Trophoblast cell (in vitro differentiated cells and primary cell): Measurements from ENCODE around the gene RRBP1.

Experiments used
- DNase-seq, 2 donors: peaks; one replicate each; pipeline ENCODE4 v3.0.0-alpha.2; 2016
- H2AFZ ChIP-seq: 2 replicates; pipeline ENCODE4 v1.6.1; 2013; ENCODE audit warnings: low read length, moderate library complexity, mild to moderate bottlenecking; ENCODE audit not compliant: insufficient read depth, poor library complexity
- H2AK5ac ChIP-seq: 2 replicates; pipeline ENCODE4 v1.6.1; 2013; ENCODE audit warnings: mild to moderate bottlenecking, low read length
- H2BK120ac ChIP-seq: 2 replicates; pipeline ENCODE4 v1.6.1; 2013; ENCODE audit warnings: low read length, mild to moderate bottlenecking, moderate library complexity; ENCODE audit not compliant: insufficient read depth, poor library complexity
- H2BK12ac ChIP-seq: 2 replicates; pipeline ENCODE4 v1.6.1; 2013; ENCODE audit warnings: mild to moderate bottlenecking, low read length, moderate library complexity
- H2BK5ac ChIP-seq: 2 replicates; pipeline ENCODE4 v1.6.1; 2013; ENCODE audit warnings: low read length, low read depth, moderate library complexity, mild to moderate bottlenecking; ENCODE audit not compliant: poor library complexity
- H3K14ac ChIP-seq: 2 replicates; pipeline ENCODE4 v1.6.1; 2013; ENCODE audit warnings: mild to moderate bottlenecking, low read length
- H3K18ac ChIP-seq: 2 replicates; pipeline ENCODE4 v1.6.1; 2013; ENCODE audit warnings: mild to moderate bottlenecking, low read length
- H3K23ac ChIP-seq: 2 replicates; pipeline ENCODE4 v1.6.1; 2013; ENCODE audit warnings: low read length
- H3K27ac ChIP-seq: 2 replicates; pipeline ENCODE4 v1.5.1; 2013; ENCODE audit warnings: low read depth, mild to moderate bottlenecking, inconsistent platforms, low read length, moderate library complexity
- H3K27me3 ChIP-seq: 2 replicates; pipeline ENCODE4 v1.6.1; 2013; ENCODE audit warnings: inconsistent platforms, mild to moderate bottlenecking, low read length, moderate library complexity; ENCODE audit not compliant: insufficient read depth
- H3K36me3 ChIP-seq, 2 experiments: 1 replicate in 1 of 2; 2 replicates in 1 of 2; pipeline ENCODE4 v1.6.1; 2013; ENCODE audit warnings: low read length in 2 of 2, mild to moderate bottlenecking in 2 of 2, moderate library complexity in 1 of 2; ENCODE audit not compliant: insufficient read depth in 2 of 2, control insufficient read depth in 1 of 2
- H3K4ac ChIP-seq: 2 replicates; pipeline ENCODE4 v1.6.1; 2013; ENCODE audit warnings: low read depth, mild to moderate bottlenecking, low read length, moderate library complexity
- H3K4me1 ChIP-seq, 2 experiments: 1 replicate in 1 of 2; 2 replicates in 1 of 2; pipeline ENCODE4 v1.6.1; 2013; ENCODE audit warnings: low read length in 2 of 2, mild to moderate bottlenecking in 2 of 2, moderate library complexity in 1 of 2; ENCODE audit not compliant: insufficient read depth in 2 of 2, control insufficient read depth in 1 of 2
- H3K4me2 ChIP-seq: 2 replicates; pipeline ENCODE4 v1.6.1; 2013; ENCODE audit warnings: inconsistent platforms, mild to moderate bottlenecking, low read length, moderate library complexity
- H3K4me3 ChIP-seq: 2 replicates; pipeline ENCODE4 v1.5.1; 2013; ENCODE audit warnings: mild to moderate bottlenecking, low read depth, low read length, inconsistent platforms
- H3K79me1 ChIP-seq: one replicate; pipeline ENCODE4 v1.6.1; 2013; ENCODE audit warnings: low read length
- H3K79me2 ChIP-seq: 2 replicates; pipeline ENCODE4 v1.6.1; 2013; ENCODE audit warnings: low read length, mild to moderate bottlenecking; ENCODE audit not compliant: control insufficient read depth, insufficient read depth, poor library complexity
- H3K9ac ChIP-seq: 2 replicates; pipeline ENCODE4 v1.6.1; 2013; ENCODE audit warnings: mild to moderate bottlenecking, low read length
- H3K9me3 ChIP-seq: 2 replicates; pipeline ENCODE4 v1.6.1; 2013; ENCODE audit warnings: low read depth, mild to moderate bottlenecking, control low read depth, inconsistent platforms, low read length; ENCODE audit not compliant: insufficient read depth
- H4K12ac ChIP-seq: 2 replicates; pipeline ENCODE4 v1.6.1; 2013; ENCODE audit warnings: low read depth, mild to moderate bottlenecking, low read length, moderate library complexity
- H4K8ac ChIP-seq: 2 replicates; pipeline ENCODE4 v1.6.1; 2013; ENCODE audit warnings: low read depth, mild to moderate bottlenecking, low read length, moderate library complexity
- H4K91ac ChIP-seq: one replicate; pipeline ENCODE4 v1.6.1; 2013; ENCODE audit warnings: low read depth, mild to moderate bottlenecking, low read length, moderate library complexity
- WGBS: extraction: QIAGEN DNeasy Blood & Tissue Kit; methylation state at CpG from one replicate; pipeline ENCODE4 v1.1.7; 2013; ENCODE audit warnings: missing lambda C conversion rate; ENCODE audit not compliant: insufficient read length, insufficient coverage; ENCODE audit errors: extremely low coverage; 5-methylcytosine and 5-hydroxymethylcytosine counted together

The RRBP1 gene

GRCh38 chr20:17657079-17657825, 24.8 kb downstream of the RRBP1 start:
- no peaks in the 10 kb centered on the region for H3K79me2 ChIP-seq
- no peak overlapping the region for H3K9ac ChIP-seq
- H3K23ac ChIP-seq: no peak overlapping the region
- H2AFZ ChIP-seq: no peak overlapping the region
- H3K36me3 ChIP-seq: peaks cover 52 to 64% of the 10 kb centered on the region in 2 experiments
- no peak overlapping the region for H4K91ac ChIP-seq
- H4K8ac ChIP-seq: no peak overlapping the region
- no peak overlapping the region for H3K4me3 ChIP-seq
- H3K79me1 ChIP-seq: no peaks in the 10 kb centered on the region
- no peak overlapping the region for H3K4ac ChIP-seq
- no peak overlapping the region for H2BK120ac ChIP-seq
- H3K4me1 ChIP-seq: peaks cover 0 to 4% of the 10 kb centered on the region in 2 experiments
- no peak for DNase-seq
- no peak overlapping the region for H4K12ac ChIP-seq
- H3K14ac ChIP-seq: no peak overlapping the region
- WGBS: no CpG with 5 or more reads among the region's 9 CpGs
- H2BK12ac ChIP-seq: no peak overlapping the region
- no peak overlapping the region for H3K27ac ChIP-seq
- no peaks in the 10 kb centered on the region for H3K9me3 ChIP-seq
- no peaks in the 10 kb centered on the region for H3K27me3 ChIP-seq
- no peak overlapping the region for H3K18ac ChIP-seq
- no peak overlapping the region for H2BK5ac ChIP-seq
- no peak overlapping the region for H2AK5ac ChIP-seq
- H3K4me2 ChIP-seq: no peak overlapping the region

- WGBS: no CpG with 5 or more reads among the region's 11 CpGs
Measured at GRCh38 chr20:17655865-17656479, 26.1 kb downstream of the RRBP1 start.

GRCh38 chr20:17655286-17655651, 26.8 kb downstream of the RRBP1 start:
- Histone ChIP-seq H3K14ac (no peak overlapping the region), H4K91ac (no peak overlapping the region), H3K9ac (no peak overlapping the region), H3K27me3 (no peaks in the 10 kb centered on the region), H2AK5ac (no peak overlapping the region), H3K79me2 (no peaks in the 10 kb centered on the region), H2BK120ac (no peak overlapping the region), H2BK5ac (no peak overlapping the region), H3K23ac (no peak overlapping the region), H3K9me3 (no peaks in the 10 kb centered on the region), H3K4ac (no peak overlapping the region), H3K79me1 (no peaks in the 10 kb centered on the region), H3K4me2 (no peak overlapping the region), H2BK12ac (no peak overlapping the region), H3K4me1 (peaks cover 0 to 4% of the 10 kb centered on the region in 2 experiments), H3K18ac (no peak overlapping the region), H3K27ac (no peak overlapping the region), H3K4me3 (no peak overlapping the region), H4K12ac (no peak overlapping the region), H3K36me3 (peaks cover 53 to 66% of the 10 kb centered on the region in 2 experiments), H2AFZ (no peak overlapping the region), H4K8ac (no peak overlapping the region)
- WGBS: no CpG with 5 or more reads among the region's 7 CpGs
- peak in 1 of 2 donors; percentile 46 for DNase-seq

More at GRCh38 chr20:17655865-17656479, 26.1 kb downstream of the RRBP1 start:
- Histone ChIP-seq H4K91ac (no peak overlapping the region), H4K12ac (no peak overlapping the region), H3K27ac (no peak overlapping the region), H3K4me3 (no peak overlapping the region), H2BK12ac (no peak overlapping the region), H2AK5ac (no peak overlapping the region), H3K4ac (no peak overlapping the region), H3K9ac (no peak overlapping the region), H3K79me2 (no peaks in the 10 kb centered on the region), H2BK120ac (no peak overlapping the region), H4K8ac (no peak overlapping the region), H3K27me3 (no peaks in the 10 kb centered on the region), H3K79me1 (no peaks in the 10 kb centered on the region), H3K23ac (no peak overlapping the region), H3K4me1 (peaks cover 0 to 4% of the 10 kb centered on the region in 2 experiments), H3K9me3 (no peaks in the 10 kb centered on the region), H3K36me3 (peaks cover 52 to 65% of the 10 kb centered on the region in 2 experiments), H2AFZ (no peak overlapping the region), H3K4me2 (no peak overlapping the region), H2BK5ac (no peak overlapping the region), H3K18ac (no peak overlapping the region), H3K14ac (no peak overlapping the region)
- peak; percentile 66 to 69 for DNase-seq

- no peak overlapping the region for H3K4ac ChIP-seq
- H2BK120ac ChIP-seq: no peak overlapping the region
- H3K9ac ChIP-seq: no peak overlapping the region
- no peak overlapping the region for H3K4me3 ChIP-seq
- H4K12ac ChIP-seq: no peak overlapping the region
- H4K8ac ChIP-seq: no peak overlapping the region
- H3K4me1 ChIP-seq: peaks cover 0 to 4% of the 10 kb centered on the region in 2 experiments
- no peaks in the 10 kb centered on the region for H3K27me3 ChIP-seq
- H3K27ac ChIP-seq: no peak overlapping the region
- peak; percentile 42 to 73 for DNase-seq
- WGBS: no CpG with 5 or more reads among the region's 7 CpGs
- H3K79me2 ChIP-seq: no peaks in the 10 kb centered on the region
- H3K18ac ChIP-seq: no peak overlapping the region
- no peak overlapping the region for H3K4me2 ChIP-seq
- no peak overlapping the region for H2AFZ ChIP-seq
- no peak overlapping the region for H4K91ac ChIP-seq
- H3K36me3 ChIP-seq: peaks cover 52 to 64% of the 10 kb centered on the region in 2 experiments
- no peak overlapping the region for H3K14ac ChIP-seq
- H3K79me1 ChIP-seq: no peaks in the 10 kb centered on the region
- no peak overlapping the region for H2BK5ac ChIP-seq
- H2AK5ac ChIP-seq: no peak overlapping the region
- H3K9me3 ChIP-seq: no peaks in the 10 kb centered on the region
- no peak overlapping the region for H2BK12ac ChIP-seq
- H3K23ac ChIP-seq: peak overlapping the region; percentile 43
Measured at GRCh38 chr20:17654649-17655285, 27.3 kb downstream of the RRBP1 start.
